Left forelimb (tissue), 1 donor: ENCODE results near the gene GLYATL3.
A peak's percentile ranks its signal among the peaks of the same experiment; 100 is the strongest.
"Not testable (repeated sequence)": the region's sequence is repeated elsewhere in the genome, so short reads cannot be mapped to it uniquely, and the experiment has no call there.

Source experiments
- DNase-seq: peaks from one replicate; pipeline ENCODE4 v3.0.0-alpha.2; 2018; ENCODE audit warnings: low spot score

Gene GLYATL3

DNA sequence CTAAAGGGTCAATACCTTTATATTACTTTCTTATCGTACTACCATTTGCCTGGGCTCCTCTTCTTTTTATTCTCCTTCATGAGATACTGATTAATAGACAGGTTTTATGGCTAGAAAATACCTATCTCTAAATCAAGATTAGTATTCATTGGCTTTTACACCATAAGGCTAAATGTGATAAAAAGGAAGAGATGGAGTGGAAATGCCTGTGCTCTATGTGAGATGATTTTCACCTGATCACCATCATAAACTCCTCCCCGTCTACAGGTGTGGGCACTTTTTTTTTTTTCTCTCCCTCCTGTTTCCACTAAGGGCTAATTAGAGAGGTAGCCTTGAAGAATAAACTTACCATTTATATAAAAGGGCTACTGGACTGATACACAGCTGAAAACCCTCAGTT is at the start of gene GLYATL3:
GLYATL3 (plus strand) TSS at position 301 of the 400 bp plus-strand sequence. CDS start 12,068 bp downstream, outside the sequence.
- DNase-seq, result no peak

DNA sequence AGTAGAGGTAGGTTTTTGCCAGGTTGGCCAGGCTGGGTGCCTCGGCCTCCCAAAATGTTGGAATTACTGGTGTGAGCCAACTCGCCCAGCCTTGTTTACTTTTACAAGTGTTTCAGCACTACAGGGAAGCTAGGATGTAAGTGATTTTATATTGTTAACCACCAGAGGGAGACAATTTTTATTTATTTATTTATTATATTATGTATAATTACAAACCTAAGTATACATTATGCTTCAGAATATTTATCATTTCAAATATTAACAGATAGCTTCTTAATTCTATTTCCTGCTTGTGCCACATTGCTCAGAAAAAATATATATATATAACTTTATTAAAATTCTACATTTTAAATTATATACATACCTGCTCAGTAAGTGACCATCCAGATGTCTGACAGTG is 46.5 kb upstream of the GLYATL3 start:
- DNase-seq, result no peak

DNA sequence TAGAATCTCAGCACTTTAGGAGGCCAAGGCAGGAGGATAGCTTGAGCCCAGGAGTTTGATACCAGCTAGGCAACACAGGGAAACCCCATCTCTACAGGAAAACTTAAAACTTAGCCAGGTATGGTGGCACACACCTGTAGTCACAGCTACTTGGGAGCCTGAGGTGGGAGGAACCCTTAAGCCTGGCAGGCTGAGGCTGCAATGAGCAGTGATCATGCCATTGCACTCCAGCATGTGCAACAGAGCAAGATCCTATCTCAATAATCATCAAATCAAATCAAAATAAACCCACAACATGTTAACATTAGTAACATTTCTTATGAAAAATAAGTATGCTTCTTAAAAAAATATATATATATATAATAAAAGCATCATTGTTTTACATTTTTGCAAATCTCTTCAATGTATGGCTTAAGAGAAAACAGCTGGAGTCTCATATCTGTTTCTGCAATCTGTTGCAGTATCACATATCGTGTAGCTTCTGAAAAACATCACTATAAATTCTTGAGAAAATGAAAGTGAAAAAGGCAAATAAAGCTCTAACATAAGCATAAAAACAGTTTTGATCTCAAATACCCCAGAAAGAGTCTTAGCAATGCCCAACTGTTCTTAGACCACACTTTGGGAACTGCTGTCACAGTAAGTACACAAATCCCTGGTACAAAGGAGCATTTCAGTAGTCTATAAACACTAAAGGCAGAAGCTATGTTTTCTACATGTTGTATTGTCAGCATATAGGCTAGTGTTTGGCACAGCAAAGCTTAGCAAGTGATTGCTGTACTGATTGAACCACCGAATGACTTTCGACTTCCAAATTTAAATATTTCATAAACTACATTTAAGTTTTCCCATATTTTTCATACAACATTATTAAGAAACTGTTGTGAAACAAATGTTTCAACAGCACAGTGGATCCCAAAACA is 44.7 kb upstream of the GLYATL3 start:
- no peak for DNase-seq

DNA sequence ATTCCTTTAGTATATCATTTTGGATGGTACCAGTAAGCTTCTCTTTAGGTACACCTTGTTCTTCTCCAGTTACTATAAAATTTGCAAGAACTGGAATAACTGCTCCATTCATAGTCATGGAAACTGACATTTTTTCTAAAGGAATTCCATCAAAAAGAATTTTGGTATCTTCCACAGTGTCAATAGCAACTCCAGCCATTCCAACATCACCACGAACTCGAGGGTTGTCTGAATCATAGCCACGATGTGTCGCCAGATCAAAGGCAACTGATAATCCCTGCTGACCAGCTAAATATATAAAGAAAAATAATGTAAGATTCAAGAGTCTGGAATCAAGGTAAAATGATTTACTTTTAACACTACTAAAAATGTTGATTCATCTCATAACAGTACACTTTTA is 42.0 kb upstream of the GLYATL3 start:
- DNase-seq, result no peak

DNA sequence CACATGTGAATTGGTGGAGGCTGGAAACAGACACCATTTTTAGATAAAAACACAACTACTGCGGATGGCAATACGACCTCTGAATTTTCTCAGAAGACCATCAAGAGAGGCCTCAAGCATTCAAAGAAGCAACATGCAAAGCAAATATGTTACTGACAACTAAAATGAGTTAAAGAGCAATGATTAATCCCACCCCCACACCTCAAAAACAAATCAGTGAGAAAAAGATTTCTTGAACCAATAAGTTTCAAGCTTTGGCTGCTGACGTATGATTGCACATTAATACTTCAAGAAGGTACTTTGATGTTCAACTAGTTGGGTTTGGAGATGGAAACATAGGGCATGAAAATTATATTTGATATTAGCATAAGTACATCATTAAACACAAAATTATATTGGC is 37.7 kb upstream of the GLYATL3 start:
- no peak for DNase-seq

DNA sequence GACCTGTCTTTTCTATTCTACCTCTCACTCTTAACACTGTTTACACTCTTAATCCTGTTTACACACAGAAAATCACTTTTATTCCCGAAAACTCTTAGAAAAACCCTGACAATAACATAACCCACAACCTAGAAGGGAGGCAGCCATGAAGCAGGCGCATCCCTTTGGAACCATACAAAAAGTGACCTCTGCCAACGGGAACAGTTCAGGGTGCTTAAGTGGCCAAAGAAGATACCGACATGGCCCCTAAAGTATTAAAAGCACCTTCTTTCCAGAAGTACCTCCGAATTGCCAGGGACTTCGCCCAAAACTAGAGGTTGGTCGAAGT is 37.2 kb upstream of the GLYATL3 start:
- no peak for DNase-seq

DNA sequence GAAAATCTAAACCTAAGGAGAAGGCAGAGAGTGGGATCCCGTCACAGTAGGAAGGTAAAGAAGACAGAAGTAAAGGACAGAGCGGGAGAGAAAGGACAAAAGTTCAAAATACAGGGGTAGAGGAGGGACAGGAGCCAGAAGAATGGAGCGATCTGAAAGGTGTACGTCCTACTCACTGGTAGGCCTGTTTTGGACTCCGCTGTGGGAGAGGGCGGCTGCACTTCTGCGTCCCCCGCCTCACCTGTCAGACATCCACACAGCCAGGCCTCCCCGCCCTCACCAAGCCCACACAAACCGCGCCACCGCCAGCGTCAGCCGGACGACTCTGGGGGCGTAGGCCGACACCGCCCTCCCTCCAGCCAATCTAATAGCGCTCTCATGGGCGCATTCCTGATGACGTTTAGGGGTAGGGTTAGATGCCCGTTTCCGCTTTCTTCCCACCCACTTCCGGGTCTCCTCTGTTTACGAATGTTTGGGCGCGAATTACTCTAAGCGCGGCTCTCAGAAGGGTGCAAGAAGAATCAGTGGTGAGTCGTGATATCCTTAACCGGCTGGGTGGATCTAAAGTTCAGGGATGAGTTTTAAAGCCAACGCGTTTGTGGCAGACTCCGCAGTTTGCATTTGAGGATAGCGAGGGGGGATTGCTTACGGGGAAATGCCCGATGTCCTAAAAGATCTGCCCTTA is 36.7 kb upstream of the GLYATL3 start, which contains the start of the genes CENPQ and MMUT:
CENPQ (plus strand) TSS at position 444 of the 685 bp plus-strand sequence. CDS start 6,807 bp downstream, outside the sequence.
MMUT (minus strand) TSS at position 327 of the 685 bp plus-strand sequence. CDS start 3,787 bp downstream, outside the sequence.
- DNase-seq, result peak; percentile 94

DNA sequence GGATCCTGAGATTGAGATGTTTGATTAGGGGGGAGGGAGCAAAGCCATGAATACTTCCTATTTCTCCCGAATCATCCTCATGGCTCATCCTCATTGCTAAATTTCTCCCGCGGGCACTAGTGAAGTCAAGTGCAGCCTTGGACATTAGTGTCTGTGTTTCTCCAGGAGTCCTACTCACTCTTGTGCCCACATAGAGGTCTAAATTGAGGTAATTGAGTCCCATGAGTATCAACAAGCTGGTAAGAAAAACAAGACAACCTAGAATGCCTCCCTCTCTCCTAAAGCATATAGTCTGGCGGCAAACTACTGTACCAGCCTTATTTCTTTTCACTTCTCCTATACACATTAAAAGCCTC is 36.1 kb upstream of the GLYATL3 start:
- no peak for DNase-seq

DNA sequence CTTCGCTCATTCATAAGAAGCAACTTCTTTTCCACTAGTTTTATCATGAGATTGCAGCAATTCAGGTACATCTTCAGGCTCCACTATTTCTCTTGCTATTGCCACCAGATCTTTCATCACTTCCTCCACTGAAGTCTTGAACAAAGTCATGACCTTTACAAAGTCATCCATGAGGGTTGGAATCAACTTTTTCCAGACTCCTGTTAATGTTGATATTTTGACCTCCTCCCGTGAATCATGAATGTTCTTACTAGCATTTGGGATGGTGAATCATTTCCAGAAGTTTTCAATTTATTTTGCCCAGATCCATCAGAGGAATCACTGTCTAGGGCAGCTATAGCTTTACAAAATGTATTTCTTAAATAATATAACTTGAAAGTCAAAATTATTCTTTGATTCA is 35.0 kb upstream of the GLYATL3 start:
- no peak for DNase-seq

DNA sequence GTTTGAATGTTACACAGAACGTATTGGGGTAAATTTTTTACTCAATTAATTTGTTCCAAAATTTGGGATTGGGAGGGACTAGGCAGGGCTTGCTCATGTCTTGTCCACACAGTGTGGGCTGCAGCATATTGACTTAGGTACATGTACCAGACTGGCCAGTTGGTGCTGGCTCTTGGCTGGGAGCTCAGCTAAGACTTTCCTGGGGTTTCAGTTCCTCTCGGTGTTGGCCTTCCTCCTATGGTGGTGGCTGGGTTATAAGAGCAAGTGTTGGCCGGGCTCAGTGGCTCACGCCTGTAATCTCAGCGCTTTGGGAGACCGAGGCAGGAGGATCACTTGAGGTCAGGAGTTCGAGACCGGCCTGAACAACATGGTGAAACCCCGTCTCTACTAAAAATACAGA is 31.7 kb upstream of the GLYATL3 start:
- no peak for DNase-seq

DNA sequence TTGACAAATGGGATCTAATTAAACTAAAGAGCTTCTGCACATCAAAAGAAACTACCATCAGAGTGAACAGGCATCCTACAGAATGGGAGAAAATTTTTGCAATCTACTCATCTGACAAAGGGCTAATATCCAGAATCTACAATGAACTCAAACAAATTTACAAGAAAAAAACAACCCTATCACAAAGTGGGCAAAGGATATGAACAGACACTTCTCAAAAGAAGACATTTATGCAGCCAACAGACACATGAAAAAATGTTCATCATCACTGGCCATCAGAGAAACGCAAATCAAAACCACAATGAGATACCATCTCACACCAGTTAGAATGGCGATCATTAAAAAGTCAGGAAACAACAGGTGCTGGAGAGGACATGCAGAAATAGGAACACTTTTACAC is 23.2 kb upstream of the GLYATL3 start:
- DNase-seq, result not testable (repeated sequence)

DNA sequence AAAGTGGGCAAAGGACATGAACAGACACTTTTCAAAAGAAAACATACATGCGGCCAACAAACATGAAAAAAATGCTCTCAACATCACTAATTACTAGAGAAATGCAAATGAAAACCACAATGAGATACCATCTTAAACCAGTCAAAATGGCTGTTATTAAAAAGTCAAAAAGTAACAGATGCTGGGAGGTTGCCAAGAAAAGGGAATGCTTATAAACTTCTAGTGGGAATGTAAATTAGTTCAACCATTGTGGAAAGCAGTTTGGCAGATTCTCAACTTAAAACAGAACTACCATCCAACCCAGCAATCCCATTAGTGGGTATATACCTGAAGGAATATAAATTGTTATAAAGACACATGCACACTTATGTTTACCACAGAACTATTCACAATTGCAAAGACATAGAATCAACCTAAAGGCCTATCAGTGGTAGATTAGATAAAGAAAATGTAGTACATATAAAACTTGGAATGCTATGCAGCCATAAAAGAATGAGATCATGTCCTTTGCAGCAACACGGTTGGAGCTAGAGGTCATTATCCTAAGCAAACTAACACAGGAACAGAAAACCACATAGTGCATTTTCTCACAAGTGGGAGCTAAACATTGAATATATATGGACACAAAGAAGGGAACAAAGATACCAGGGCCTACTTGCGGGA is 20.3 kb upstream of the GLYATL3 start:
- no peak for DNase-seq

DNA sequence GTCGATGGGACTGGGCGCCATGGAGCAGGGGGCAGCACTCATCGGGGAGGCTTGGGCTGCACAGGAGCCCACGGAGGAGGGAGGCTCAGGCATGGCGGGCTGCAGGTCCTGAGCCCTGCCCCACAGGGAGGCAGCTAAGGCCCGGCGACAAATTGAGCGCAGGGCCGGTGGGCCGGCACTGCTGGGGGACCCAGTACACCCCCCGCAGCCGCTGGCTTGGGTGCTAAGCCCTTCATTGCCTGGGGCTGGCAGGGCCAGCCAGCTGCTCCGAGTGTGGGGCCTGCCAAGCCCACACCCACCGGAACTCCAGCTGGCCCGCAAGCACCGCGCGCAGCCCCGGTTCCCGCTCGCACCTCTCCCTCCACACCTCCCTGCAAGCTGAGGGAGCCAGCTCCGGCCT is 17.9 kb upstream of the GLYATL3 start:
- not testable (repeated sequence) for DNase-seq

DNA sequence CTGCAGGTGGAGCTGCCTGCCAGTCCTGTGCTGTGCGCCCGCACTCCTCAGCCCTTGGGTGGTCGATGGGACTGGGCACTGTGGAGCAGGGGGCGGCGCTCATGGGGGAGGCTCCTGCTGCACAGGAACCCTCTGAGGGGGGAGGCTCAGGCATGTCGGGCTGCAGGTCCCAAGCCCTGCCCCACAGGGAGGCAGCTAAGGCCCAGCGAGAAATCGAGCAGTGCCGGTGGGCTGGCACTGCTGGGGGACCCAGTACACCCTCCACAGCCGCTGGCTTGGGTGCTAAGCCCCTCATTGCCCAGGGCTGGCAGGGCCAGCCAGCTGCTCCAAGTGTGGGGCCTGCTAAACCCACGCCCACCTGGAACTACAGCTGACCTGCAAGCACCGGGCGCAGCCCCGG is 16.3 kb upstream of the GLYATL3 start:
- DNase-seq, result not testable (repeated sequence)

DNA sequence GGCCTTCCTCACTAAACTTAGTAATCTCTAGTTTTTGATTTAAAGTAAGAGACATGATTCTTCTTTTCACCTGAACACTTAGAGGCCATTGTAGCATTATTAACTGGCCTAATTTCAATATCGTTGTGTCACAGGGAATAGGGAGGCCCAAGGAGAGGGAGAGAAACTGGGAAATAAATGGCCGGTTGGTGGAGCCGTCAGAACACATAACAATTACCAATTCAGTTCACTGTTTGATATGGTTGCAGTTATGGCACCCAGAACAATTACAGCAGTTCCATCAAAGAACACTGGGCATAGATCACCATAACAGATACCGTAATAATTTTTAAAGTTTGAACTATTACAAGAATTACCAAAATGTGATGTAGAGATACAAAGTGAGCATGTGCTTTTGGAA is 9.1 kb upstream of the GLYATL3 start:
- no peak for DNase-seq

DNA sequence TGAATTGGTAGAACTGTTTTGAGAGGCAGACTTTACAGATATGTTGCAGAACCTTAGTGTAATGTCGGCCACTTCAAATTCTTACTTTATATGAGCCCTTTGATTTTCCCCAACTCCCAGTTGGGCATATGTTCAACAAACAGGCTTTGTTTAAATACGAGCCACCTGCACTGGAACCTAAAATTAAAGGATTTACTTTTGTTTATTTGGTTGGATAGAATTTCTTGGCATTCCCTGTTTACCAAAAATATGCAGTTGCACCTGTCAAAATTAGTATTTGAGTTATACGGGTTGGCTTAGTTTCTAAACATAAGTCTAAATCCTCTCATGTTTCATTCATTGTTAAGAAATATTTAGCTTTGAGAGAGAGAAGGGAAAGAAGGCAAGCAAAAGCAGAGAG is 2.4 kb upstream of the GLYATL3 start:
- no peak for DNase-seq

DNA sequence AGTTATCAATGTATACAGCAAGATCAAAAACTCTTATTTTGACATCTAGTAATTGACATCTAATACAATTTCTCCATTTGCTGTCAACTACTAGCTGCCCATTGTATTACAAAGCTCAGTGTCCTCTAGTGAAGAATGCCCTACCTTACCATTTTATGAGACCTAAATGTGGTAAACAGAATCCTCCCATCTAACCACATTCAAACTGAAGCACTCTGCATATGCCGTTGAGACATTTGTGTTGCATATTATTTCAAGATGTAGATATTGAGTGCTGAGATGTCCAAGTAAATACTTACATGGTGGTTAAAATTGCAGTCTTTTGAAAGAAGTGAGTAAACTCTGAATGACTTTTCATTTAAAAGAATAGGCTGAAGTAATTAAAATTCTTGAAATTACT is 597 bp upstream of the GLYATL3 start:
- no peak for DNase-seq

DNA sequence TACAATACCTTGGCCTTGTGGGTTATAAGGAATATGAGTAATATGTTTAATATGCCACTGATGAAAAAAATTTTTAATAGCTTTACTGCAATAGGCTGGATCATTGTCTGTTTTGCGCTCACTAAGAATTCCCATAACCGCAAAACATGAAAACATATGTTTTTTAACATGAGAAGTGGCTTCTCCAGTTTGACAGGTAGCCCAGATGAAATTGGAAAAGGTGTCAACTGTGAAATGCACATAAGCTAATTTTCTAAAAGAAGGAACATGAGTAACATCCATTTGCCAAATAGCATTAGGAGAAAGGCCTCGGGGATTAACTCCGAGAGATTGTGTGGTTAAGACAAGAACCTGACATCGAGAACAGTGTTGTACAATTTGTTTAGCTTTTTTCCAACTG is 4.9 kb downstream of the GLYATL3 start:
- DNase-seq, result no peak

DNA sequence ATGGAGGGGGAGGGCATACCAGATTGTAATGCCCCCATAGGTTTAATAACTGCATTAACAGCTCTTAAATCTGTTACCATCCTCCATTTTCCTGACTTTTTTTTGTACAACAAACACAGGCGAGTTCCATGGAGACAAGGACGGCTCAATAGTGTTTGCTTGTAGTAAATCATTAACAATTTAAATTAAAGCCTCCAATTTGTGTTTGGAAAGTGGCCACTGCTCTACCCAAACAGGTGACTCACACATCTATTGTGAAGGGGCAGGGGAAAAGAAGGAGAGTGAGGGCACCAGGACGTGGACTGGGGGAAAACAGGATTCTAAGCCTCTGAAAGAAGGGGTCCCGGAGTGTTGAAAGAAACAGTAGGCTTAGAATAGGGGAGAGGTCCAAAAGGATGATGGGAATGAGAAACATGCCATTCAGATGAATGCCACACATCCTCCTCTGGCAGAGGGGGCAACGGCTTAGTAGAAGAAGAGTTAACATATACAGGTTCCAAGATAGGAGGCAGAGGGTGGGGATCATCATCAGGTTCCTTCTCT is 6.9 kb downstream of the GLYATL3 start:
- no peak for DNase-seq

DNA sequence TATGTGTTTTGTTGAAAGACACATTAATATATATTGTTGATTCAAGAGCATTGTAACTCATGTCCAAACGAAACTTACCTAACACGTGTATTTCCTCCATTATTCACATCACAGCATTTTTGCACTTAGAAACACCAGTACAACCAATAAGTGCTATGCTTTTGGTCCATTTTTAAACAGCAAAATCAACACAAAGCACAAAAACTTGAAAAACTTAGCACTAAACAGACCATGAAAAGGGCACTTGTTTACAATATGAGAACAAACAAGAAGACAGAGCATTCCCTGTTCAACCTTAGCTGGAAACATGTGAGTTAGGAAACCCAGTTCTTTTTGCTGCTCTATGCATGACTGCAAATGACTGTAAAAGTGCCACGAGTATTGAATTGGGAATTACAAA is 9.6 kb downstream of the GLYATL3 start:
- DNase-seq, result no peak

DNA sequence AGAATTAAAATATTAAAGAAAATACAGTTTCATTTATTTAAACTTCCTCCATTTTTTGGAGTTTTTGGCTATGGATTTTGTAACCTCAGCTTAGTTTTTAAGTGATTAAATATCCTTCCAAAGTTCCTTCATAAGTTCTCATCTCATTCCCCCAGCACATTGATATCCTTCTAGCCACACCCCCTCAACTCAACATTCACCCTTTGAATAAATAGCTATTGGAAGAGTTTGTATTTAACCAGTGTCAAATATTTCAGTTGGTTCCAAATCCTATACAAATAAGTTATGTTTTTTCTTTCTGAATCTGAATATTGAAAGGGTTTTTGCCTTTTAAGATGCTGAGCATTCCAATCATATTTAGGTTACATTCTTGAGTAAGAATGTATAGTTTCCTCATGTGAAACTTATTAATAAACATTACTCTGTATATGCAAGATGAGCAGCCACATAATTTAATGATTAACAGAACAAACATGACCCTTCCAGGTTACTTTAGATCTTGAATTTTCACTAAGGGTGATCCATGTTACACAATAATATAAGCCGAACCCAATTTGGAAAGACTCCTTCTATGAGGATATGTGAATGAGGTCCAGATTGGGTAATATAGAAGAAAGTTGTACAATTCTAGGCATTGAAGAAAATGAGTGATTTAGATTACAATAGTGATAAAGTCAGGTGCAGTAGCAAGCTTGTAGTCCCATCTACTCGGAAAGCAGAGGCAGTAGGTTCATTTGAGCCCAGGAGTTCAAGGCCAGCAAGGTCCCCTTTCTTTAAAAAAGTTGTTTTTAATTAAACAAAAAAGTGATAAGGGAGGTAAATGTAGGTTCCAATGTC is 13.6 kb downstream of the GLYATL3 start:
- no peak for DNase-seq
